Stimulated activated CD8-positive, alpha-beta memory T cell treated with anti-CD3 and anti-CD28 coated beads, Interleukin-7, amount 100 ng/mL, for 4 hours (primary cell): ENCODE measurements around the gene KISS1.
"Not testable (repeated sequence)": the region's sequence is repeated elsewhere in the genome, so short reads cannot be mapped to it uniquely, and the experiment has no call there.

Experiments used
- DNase-seq, 2 donors: peaks; one replicate each; pipeline ENCODE4 v3.0.0-alpha.2; 2020; ENCODE audit warnings: low read depth in 2 of 2

KISS1 gene, protein sequence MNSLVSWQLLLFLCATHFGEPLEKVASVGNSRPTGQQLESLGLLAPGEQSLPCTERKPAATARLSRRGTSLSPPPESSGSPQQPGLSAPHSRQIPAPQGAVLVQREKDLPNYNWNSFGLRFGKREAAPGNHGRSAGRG

DNA sequence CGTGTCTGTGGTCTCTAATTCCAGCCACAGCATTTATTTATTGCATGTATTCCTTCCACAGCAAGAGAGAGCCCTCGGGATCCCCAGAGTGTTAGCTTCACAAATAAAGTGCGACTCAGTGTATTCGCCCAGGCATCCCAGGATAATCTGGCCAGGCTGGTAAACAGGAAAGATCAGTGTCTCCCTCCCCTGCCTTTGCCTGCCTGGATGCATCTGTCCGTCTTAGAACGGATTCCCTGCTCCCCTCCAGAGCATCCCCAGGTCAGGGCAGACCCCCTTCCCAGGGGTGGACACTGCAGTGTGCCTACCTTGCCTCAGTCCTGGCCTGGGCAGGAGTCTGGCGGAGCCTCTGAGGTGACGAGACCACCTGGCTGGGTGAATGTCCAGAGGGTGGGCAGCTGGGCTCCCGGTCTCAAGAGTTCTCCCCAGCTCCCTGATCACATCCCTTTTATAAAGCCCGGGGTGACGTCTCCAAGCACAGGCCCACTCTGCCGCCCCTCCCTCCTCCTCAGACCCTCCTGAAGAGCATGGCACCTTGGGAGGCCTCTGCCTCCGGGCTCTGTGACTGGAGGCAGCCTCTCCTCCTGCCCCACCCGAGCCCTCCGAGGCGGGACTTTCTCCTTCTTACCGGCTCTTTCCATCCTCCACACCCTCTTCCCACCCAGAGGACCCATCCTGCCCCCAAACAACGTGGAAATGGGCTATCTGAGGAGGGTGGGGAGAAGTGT lies at the start of gene KISS1:
Gene KISS1 (minus strand): TSS at position 424 of the 728 bp plus-strand sequence. CDS start 3,615 bp downstream, outside the sequence.
- DNase-seq: no peak

DNA sequence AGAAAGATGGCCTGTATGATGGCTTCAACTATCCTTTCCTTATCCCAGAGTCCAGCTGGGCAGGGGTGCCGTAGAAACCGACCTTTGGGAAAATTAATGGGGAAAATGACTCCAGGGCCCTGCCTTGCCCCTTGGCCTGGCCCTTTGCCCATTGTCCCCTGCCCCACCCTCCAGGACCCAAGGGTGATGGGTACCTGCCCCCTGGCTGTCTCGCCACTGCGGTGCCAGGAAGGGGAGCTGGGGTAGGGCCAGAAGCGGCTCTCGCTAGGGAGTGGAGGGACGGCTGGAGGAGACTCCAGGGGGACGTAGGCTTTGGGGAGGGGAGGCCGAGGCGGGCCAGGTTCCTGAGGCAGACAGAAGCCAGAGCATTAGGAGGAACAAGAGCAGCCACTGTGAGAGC lies 46.6 kb upstream of the KISS1 start:
- DNase-seq: no peak

DNA sequence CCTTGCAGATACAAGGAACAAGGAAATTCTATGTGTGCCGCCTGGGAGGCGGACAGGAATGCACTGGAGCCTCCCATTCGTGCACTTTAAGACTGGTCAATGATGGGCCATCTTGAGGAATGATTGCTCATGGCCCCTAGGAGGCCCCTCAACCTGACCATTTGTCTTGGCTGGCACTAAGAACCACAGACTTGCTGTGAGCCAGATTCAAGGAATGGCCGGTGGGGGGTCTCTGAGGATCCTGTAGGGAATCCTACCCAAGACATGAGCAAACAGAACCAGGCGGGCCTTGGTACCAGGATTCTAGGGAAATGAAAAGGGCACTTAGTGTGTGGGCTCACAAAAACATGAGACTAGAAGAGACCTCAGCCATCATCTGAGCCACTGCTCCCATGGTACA lies 45.6 kb upstream of the KISS1 start:
- no peak for DNase-seq

DNA sequence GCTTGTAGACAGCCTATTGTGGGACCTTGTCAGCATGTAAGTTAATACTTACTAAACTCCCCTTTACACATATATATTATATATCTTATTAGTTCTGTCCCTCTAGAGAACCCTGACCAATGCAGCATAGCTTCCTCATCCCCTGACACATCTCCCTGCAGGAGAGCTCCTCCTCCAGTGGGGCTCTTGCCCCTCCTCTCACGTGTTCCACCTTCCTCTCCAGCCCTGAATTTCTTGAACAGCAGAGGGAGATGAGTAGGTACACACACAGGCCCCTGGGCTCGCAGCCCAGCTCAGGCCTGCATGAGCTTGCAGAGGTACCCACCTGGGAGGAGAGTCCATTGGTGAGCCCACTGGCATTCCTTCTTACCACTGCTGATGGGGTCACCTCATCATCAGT lies 44.8 kb upstream of the KISS1 start:
- no peak for DNase-seq

DNA sequence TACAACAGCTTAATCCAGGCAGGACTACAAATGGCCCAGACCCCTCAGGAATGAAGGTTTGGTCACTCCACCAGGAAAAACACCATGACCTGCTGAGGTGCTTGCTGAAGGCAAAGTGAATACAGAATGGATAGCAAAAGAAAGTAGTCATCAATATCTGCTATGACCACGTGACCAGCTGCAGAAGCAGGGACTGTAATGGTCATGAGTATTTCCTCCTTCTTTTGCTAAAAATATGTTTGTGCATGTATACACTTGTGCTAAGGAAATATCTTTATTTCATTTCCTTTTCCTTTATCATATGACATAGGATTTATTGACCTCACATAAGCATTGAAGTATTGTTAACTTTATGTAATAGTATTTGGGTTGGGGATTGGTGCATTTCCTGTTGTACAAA lies 43.9 kb upstream of the KISS1 start:
- DNase-seq: no peak

DNA sequence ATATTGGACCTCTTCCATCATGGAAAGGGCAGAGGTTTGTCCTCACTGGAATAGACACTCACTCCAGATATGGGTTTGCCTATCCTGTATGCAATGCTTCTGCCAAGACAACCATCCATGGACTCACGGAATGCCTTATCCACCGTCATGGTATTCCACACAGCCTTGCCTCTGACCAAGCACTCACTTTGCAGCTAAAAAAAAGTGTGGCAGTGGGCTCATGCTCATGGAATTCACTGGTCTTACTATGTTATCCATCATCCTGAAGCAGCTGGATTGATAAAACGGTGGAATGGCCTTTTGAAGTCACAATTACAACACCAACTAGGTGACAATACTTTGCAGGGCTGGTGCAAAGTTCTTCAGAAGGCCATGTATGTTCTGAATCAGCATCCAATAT lies 43.1 kb upstream of the KISS1 start:
- DNase-seq: not testable (repeated sequence)

DNA sequence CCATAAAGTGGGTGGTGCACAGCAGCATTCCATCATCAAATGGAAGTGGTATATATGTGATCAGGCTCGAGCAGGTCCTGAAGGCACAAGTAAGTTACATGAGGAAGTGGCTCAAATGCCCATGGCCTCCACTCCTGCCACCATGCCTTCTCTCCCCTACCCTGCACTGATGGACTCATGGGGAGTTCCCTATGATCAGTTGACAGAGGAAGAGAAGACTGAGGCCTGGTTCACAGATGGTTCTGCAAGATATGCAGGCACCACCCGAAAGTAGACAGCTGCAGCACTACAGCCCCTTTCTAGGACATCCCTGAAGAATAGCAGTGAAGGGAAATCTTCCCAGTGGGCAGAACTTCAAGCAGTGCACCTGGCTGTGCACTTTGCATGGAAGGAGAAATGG lies 42.2 kb upstream of the KISS1 start:
- not testable (repeated sequence) for DNase-seq

DNA sequence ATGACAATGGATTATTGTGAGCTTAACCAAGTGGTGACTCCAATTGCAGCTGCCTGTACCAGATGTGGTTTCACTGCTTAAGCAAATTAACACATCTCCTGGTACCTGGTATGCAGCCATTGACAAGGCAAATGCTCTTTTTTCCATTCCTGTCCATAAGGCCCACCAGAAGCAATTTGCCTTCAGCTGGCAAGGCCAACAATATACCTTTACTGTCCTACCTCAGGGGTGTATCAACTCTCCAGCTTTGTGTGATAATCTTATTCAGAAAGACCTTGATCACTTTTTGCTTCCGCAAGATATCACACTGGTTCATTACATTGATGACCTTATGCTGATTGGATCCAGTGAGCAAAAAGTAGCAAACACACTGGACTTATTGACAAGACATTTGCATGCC lies 41.2 kb upstream of the KISS1 start:
- DNase-seq: not testable (repeated sequence)

DNA sequence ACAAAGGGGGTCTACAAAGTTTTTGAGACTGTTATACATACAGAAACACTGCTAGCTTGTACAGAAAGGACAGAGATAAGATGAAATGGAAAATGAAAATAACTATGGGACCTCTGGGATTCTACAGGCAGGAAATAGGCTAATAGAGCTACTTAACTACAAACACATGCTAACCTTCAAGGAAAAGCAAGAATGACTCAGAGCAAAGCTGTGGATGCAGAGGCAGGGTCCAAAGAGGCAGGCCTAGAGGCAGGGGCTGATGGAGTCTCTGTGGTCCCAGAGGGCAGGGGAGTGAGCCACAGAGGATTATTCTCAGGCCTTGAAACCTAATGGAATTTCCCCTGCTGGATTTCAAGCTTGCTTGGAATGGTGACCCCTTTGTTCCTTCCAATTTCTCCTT lies 36.2 kb upstream of the KISS1 start:
- no peak for DNase-seq

DNA sequence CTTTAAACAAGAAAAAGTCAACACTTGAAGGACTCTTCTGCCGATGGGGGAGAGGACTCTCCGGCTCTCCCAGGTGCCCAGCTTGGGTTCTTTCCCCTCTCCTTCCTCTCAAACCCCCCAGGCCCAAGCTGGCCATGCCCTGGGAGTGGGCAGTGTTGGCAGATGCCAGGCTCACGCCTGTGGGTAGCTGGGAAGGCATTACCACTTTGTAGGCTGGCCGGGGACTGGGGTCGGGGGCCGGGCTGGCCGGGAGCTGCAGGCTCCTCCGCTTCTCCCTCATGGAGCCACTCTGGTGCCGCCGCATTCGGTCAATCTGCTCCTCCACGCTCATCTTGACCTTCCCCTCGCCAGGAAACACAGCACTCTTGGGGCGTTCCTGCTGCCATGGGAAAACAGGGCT lies 33.9 kb upstream of the KISS1 start:
- DNase-seq: no peak

DNA sequence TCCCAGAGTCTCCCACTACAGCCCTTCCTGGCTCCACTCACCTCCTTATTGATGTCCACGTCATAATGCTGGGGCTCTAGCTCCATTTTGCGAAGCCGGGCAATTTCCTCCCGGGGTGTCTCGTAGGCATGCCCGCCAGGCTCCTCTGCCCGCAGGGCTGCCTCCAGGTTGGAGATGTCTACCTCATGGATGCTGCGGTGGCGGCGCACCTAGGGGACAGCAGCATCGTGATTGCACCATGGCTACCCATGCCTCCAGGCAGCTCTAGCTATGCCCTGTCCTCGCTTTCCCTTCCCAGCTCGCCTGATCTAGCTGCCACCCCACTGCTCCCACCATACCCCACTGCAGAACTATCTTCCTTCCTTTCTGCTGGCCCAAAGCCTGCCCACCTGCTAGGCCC lies 32.6 kb upstream of the KISS1 start:
- DNase-seq: no peak

DNA sequence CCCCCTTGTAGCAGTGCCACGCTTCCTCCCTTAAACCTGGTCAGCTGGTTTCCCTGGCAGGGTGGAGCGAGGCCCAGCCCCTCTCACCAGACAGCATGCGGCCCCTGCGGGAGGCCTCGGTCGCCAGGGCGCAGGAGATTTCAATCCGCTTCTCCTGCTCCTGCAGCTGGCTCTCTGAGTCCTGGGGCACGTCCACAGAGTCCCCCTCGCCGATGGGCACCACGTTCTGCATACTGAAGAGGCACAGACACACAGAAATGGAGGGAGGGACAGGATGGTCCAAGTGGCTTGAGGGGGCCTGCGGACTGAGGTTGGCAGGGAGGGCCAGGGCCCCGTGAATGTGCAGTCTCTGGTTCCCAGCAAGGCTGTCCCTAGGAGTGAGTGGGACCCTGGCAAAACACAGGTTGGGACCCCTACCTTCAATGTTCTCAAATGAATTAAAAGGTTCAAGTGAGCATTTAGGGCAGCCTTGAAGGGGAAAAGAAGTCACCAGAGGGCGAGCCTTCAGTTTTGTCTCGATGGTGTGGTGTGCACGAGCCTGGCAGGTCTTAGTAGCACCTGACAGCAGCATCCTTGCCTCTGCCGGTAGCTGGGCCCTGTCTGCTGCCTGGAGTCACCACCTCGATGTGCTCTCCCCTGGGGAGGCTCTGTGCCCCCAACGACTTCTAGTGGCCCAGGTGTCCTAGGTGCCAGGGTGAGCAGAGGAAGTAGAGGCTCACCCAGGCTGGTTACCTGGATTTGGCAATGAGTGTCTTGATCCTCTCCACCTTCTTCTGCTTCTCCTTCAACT lies 31.9 kb upstream of the KISS1 start:
- DNase-seq: no peak

DNA sequence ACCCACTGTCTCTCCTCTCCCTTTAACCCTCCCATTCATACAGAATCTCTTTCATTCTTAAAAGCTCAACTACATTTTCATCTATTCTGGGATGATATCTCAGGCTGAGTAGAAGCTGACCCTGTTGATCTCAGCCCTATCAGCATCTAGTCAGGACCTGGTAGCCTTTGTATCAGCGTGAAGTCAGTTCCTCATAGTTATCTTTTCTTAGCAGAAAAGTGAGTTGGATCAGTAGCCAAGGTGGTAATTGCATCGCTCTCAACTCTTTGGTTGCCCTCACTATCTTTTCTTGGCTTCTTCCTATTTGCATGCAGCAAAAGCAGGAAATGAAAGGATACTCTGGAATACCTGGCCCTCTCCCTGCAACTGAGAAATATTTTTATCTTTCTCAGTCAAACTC lies 31.1 kb upstream of the KISS1 start:
- no peak for DNase-seq

DNA sequence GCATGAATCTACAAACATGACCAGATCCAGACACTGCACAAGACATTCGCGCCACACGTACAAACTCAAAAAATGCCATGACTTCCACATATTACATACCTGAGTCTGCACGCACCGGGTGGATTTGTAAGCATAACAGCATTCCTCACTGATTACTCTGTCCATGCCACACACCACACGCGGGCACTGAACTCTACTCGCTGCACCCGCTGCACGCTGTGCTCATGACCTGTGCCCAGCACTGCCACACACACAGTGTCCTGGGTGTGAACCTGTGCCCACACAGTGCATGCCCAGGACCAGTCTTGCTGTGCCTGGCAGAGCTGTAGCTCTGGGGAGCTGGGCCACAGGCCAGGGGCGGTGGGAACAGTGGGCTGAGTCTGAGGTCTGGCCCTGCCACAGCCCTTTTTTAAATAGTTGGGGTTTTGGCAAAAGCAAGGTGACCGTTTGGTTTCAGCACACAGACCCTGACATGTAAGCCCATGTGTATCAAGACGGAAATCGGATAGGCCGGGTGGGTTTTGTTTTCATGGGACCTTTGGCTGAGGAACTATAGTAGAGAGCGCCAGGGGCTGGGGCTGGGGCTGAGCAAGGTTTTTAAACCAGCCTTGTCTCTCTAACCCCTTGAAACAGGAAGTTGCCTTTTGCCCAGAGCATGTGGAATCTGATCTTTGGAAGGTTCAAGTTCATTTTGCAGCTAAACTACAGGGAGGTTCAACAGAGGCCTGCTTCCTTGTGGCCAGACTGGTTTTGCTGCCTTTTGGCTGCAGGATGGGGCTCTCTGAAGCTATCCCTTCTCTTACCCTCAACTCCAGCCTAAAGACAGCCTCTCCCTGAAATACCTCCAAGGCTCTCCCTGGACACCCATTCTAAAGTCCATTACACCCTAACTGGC lies 29.8 kb upstream of the KISS1 start:
- DNase-seq: no peak

DNA sequence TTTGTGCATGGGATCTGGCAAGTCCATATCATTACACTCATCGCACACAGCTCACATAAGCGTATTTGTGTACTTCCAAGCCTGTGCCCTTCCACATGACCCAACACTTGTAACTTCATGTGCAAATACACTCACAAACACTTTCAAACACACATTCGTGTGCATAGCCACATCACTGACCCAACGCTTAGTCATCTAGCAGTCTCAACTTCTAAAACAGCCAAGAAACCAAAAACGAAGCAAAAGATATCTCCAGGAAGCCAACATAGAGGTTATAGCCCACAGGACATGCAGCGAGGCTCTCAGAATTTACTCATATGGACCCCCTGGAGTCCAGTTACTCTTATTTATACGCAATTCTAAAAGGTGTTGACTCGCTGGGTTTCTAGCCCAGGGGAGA lies 28.4 kb upstream of the KISS1 start:
- no peak for DNase-seq

DNA sequence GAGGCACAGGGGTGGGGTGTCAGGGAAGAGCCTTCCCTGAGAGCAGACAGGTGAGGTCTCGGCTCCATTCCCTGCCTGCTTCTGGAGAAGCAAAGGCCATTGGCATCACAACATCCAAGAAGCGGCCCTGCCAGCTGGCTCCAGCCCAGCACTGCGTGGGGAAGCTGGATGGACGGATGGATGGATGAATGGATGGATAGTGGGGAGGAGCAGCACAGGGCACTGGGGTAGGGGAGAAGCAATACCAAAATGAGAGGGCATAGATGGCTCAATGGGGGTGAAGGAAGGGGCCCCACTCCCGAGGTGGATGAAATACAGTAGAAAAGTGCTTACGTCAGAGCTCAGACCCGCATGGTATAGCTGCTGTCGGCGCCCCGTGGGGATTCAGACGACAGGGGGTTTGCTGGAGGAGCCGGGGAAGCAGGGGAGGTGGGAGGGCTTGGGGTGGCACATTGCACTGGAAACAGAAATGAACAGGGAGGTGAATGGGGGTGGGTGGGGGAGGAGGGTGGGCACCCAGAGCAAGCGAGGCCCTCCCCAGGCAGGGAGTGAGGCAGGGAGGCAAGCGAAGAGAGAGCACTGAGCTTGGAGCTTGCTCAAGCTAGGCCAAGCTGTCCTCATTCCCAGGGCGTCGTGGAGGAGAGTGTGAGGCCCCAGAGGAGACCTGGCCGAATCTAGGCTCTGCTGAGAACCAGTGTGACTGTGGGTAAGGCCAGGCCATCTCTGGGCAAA lies 27.0 kb upstream of the KISS1 start:
- no peak for DNase-seq

DNA sequence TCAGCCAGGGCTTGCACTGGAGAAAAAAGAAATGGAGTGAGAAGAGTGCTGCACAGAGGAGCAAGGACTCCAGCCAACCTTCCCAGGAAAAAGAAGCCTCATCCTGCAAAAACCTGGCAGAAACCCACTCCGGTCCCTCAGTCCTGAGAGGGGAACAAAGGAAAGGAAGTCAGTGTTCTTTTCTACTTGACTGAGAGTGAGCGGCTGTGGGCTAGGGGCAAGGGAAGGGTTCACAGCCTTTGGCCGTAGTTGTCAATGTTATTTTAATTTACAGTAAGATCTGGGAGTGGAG lies 26.4 kb upstream of the KISS1 start:
- DNase-seq: no peak

DNA sequence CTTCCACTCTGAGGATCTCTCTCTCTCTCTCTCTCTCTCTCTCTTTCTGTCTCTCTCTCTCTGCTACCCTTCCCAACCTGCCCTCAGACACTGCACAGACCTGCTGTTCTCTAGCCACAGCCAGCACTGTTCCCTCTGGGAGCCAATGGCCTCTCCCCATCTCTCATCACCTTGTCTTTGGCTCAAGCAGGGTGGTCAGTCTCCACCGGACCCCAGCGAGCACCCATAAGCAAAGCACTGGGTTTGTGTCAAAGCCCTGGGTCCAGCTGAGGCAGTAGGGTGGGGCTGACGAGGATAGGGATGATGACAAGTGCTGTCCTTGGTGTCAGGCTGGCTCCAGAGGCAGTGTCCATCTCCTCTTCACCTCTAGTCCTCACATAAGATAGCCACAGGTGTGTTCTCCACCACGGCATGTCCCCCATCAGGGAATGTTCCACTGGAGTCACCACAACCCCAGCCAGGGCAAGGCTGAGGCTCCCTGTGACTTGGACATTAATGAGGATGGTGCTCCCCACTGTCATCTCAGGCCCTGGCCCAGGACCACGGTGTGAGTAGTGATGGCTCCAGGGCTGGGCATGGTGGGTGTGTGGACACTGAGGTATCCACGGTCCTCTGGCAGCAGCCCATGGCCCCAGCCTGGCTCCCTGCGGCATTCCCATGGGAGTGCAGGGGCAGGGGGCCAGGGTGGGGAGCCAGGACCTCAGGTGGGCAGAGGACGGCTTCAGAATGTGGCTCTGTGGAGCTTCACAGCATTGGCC lies 25.9 kb upstream of the KISS1 start:
- DNase-seq: no peak

DNA sequence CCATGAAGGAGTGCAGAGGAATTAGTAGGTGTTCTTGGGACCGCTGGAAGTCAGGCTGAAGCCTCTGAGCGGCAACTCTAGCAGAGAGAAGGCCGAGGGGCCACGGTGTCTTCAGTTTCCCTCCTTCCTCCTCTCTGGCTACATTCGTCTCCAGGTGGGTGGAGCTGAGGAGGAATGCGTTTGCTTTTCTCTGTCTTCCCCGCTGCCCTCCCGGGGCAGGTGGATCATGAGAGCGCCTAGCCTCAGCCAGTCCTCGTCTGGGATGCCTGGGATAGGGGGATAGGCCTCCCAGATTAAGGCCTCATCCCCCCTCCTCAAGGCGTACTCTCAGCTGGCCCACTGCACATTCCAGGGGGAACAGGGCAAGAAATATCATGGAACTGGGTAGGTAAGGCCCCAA lies 25.0 kb upstream of the KISS1 start:
- no peak for DNase-seq

DNA sequence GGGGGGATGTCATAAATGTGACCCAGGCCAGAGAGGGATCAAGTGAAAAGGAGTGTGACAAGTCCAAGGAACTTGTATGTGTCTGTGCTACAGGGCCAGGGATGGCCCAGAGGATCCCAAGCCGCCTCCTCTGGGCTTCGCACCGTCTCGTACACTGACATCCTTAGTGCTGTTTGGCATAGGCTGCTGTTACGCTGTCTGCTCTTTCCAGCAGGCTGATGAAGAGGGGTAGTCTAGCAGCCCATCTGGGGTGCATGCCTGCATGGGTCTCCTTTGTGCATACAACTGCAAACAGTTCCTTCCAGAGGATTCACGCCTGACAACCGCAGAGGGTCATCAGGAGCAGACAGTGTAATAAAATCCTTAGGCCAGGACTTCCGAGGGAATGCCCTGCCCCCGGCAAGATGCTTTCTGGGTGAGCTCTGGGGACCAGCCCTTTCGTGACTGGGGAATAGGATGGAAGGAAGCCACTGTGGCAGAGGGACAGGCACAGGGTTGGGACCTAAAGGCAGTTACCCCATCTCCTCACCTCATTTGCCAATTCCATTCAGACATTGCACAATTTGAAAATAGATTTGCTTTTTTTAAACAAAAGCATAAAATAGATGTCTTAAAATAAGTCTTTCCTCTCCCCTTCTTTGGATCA lies 23.8 kb upstream of the KISS1 start:
- DNase-seq: no peak
